ENCODE data around the gene PTOV1.
A peak's percentile ranks its signal among the peaks of the same experiment; 100 is the strongest.

The PTOV1 gene

GRCh38 chr19:49844138-49845095, 6.5 kb upstream of the PTOV1 start:
- H3K4me3 ChIP-seq (ENCODE audit: low read length), result no peak overlapping the region
- TF ChIP-seq, protein P1, sequence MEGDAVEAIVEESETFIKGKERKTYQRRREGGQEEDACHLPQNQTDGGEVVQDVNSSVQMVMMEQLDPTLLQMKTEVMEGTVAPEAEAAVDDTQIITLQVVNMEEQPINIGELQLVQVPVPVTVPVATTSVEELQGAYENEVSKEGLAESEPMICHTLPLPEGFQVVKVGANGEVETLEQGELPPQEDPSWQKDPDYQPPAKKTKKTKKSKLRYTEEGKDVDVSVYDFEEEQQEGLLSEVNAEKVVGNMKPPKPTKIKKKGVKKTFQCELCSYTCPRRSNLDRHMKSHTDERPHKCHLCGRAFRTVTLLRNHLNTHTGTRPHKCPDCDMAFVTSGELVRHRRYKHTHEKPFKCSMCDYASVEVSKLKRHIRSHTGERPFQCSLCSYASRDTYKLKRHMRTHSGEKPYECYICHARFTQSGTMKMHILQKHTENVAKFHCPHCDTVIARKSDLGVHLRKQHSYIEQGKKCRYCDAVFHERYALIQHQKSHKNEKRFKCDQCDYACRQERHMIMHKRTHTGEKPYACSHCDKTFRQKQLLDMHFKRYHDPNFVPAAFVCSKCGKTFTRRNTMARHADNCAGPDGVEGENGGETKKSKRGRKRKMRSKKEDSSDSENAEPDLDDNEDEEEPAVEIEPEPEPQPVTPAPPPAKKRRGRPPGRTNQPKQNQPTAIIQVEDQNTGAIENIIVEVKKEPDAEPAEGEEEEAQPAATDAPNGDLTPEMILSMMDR (conservative IDR thresholded peaks at IDR 0.05; ENCODE audit: low read length), result no peak
- no peak for DNase-seq (ENCODE audit: low read depth)

DNA sequence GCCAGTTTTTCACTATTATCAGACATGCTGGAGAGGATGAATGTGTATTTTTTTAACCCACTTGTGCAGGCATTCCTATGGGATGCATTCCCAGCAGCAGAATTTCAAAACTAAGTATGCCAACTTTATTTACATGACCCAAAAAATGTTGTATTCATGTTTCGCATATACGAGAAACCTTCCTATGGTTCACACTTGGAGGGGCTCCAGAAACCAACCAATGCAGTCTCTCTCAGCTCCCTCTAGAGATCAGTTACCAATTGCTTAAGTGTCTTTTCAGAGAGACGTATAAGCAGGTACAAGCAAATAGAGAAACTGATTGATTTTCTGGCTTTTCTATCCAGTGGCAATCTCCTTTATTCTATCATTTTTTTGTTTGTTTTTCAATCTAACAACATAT, 5.5 kb upstream of the PTOV1 start:
- DNase-seq (ENCODE audit: low read depth), result no peak
- TF ChIP-seq, protein P1 (conservative IDR thresholded peaks at IDR 0.05; ENCODE audit: low read length), result no peak
- no peak overlapping the region for H3K4me3 ChIP-seq (ENCODE audit: low read length)

DNA sequence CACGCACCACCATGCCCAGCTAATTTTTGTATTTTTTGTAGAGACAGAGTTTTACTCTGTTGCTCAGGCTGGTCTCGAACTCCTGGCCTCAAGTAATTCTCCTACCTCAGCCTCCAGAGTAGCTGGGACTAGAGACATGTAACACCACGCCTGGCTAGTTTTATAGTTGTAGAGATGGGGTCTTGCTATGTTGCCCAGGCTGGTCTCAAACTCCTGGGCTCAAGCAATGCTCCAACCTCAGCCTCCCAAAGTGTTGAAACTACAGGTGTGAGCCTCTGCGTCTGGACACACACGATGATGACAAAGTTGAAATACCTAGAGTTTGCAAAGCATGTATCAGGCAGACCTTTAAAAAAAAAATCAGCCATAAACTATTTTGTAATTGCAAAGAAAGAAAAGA, 4.6 kb upstream of the PTOV1 start:
- H3K4me3 ChIP-seq (ENCODE audit: low read length), result no peak overlapping the region
- TF ChIP-seq, protein P1 (conservative IDR thresholded peaks at IDR 0.05; ENCODE audit: low read length), result no peak
- no peak for DNase-seq (ENCODE audit: low read depth)

GRCh38 chr19:49847731-49848696, 2.9 kb upstream of the PTOV1 start:
- DNase-seq (ENCODE audit: low read depth), result peak; percentile 82

DNA sequence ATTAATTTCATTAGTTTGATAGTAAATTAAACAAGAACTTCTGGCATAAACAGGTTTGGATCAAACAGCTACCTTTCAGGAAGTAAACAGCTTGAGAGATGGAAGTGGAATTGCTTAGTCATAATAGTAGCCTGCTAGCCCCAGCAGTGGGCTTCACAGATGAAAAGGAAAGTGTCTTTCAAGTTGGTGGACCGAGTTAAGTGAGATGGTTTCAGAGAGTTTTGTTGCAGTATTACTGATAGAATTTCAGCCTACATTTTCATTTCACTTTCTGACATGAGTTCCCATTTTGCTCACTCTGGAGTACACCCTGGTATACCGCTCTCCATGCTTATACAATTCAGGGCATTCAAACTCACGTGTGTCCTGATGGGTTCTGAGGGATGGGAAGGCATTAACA, 2.0 kb upstream of the PTOV1 start:
- no peak overlapping the region for H3K4me3 ChIP-seq (ENCODE audit: low read length)
- TF ChIP-seq, protein P1 (conservative IDR thresholded peaks at IDR 0.05; ENCODE audit: low read length), result no peak
- DNase-seq (ENCODE audit: low read depth), result no peak

More at GRCh38 chr19:49847731-49848696, 2.9 kb upstream of the PTOV1 start:
- no peak overlapping the region for H3K4me3 ChIP-seq (ENCODE audit: low read length)
- TF ChIP-seq, protein P1 (conservative IDR thresholded peaks at IDR 0.05; ENCODE audit: low read length), result no peak

GRCh38 chr19:49849433-49850220, 1.3 kb upstream of the PTOV1 start:
- TF ChIP-seq, protein P1 (conservative IDR thresholded peaks at IDR 0.05; ENCODE audit: low read length), result no peak
- peak overlapping the region; percentile 90 for H3K4me3 ChIP-seq (ENCODE audit: low read length)
- DNase-seq (ENCODE audit: low read depth), result no peak
